ENCODE results near the gene TAF13. TPM values are rescaled to one million over a fixed set of nuclear protein-coding genes. Genes with fewer than 3 reads are reported as not detected.
A peak's percentile ranks its signal among the peaks of the same experiment; 100 is the strongest.

The TAF13 gene
- total and polyA plus RNA-seq, 9 of the 15 experiments (the other 6 are each of a cell fraction or from before 2014, with no cell fraction given), result 14.9 to 77.2 (median 38.7) TPM

DNA sequence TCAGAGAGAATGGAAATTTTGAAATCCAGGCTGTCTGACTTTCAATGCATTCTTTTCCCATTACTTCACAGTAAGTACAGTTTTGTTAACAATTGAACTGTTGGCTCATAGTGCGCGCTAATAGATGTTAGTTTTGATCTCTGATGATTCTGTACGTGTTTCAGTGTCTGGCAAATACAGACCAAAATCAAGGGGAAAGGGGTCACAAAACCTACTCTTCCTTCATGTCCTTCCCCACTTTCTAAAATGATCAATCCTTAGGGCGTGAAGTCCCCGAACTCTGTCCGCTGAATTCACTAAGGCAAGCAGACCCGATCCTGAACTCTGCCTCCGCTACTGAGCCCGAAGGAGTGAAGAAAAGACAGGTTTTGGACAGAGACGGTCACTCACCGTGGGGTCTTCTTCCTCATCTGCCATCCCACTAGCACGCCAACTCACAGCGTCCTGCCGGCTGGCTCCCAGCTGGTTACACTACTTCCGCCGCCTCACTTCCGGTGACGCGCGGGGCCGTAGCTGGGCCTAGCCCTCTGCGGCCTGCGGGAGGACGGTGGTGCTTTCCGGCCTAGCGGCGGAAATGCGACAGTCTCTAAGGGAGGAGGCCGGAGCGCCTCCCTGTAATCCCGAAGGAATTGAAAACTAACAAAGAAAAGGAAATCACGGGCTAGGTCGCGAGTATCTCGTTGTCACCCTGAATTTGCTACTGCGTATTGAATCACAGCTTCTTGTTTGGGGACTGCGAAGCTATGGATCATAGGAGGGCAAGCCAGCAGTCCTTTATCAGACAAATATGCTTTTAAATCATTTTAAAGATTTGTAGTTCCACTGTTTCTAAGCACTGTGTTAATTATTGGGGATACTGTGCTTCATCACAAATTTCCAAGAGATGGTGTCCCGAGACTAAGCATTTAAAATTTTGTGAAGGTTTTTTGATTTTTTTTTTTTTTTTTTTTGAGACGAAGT, at the start of gene TAF13 (continued):
- TF ChIP-seq, protein P1, sequence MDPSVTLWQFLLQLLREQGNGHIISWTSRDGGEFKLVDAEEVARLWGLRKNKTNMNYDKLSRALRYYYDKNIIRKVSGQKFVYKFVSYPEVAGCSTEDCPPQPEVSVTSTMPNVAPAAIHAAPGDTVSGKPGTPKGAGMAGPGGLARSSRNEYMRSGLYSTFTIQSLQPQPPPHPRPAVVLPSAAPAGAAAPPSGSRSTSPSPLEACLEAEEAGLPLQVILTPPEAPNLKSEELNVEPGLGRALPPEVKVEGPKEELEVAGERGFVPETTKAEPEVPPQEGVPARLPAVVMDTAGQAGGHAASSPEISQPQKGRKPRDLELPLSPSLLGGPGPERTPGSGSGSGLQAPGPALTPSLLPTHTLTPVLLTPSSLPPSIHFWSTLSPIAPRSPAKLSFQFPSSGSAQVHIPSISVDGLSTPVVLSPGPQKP (CRISPR knock-in tag; IDR thresholded peaks at IDR 0.05), result no peak
- TF ChIP-seq MTA1 (IDR thresholded peaks at IDR 0.05; ENCODE audit: borderline replicate concordance), result 0 out of 2 replicates have a peak, but pooled peaks have one; percentile 29
- no peak for TF ChIP-seq MYBL2 (IDR thresholded peaks at IDR 0.05; ENCODE audit: low read depth)
- TF ChIP-seq MYBL2 (CRISPR knock-in tag; IDR thresholded peaks at IDR 0.05; ENCODE audit: borderline replicate concordance), result no peak
- peak; percentile 56; the same call in 1 of the 2 replicates for TF ChIP-seq ZC3H11A (IDR thresholded peaks at IDR 0.05; ENCODE audit: low read depth, low read length)
- 0 out of 2 replicates have a peak, but pooled peaks have one; percentile 48 for TF ChIP-seq NCOA1 (IDR thresholded peaks at IDR 0.05; ENCODE audit: low read depth)
- TF ChIP-seq ZNF224 (CRISPR knock-in tag; IDR thresholded peaks at IDR 0.05), result no peak
- no peak for TF ChIP-seq RNF2 (IDR thresholded peaks at IDR 0.05)
- peak; percentile 79 for TF ChIP-seq NBN (IDR thresholded peaks at IDR 0.05; ENCODE audit: low read depth)
- TF ChIP-seq, protein P2, sequence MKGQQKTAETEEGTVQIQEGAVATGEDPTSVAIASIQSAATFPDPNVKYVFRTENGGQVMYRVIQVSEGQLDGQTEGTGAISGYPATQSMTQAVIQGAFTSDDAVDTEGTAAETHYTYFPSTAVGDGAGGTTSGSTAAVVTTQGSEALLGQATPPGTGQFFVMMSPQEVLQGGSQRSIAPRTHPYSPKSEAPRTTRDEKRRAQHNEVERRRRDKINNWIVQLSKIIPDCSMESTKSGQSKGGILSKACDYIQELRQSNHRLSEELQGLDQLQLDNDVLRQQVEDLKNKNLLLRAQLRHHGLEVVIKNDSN (CRISPR knock-in tag; IDR thresholded peaks at IDR 0.05), result no peak
- TF ChIP-seq KLF16 (IDR thresholded peaks at IDR 0.05), result no peak
- TF ChIP-seq ZNF134 (CRISPR knock-in tag; conservative IDR thresholded peaks at IDR 0.05), result no peak
- no peak for TF ChIP-seq EWSR1 (IDR thresholded peaks at IDR 0.05; ENCODE audit: borderline replicate concordance, low read depth, partially characterized antibody)
- TF ChIP-seq, protein P3, sequence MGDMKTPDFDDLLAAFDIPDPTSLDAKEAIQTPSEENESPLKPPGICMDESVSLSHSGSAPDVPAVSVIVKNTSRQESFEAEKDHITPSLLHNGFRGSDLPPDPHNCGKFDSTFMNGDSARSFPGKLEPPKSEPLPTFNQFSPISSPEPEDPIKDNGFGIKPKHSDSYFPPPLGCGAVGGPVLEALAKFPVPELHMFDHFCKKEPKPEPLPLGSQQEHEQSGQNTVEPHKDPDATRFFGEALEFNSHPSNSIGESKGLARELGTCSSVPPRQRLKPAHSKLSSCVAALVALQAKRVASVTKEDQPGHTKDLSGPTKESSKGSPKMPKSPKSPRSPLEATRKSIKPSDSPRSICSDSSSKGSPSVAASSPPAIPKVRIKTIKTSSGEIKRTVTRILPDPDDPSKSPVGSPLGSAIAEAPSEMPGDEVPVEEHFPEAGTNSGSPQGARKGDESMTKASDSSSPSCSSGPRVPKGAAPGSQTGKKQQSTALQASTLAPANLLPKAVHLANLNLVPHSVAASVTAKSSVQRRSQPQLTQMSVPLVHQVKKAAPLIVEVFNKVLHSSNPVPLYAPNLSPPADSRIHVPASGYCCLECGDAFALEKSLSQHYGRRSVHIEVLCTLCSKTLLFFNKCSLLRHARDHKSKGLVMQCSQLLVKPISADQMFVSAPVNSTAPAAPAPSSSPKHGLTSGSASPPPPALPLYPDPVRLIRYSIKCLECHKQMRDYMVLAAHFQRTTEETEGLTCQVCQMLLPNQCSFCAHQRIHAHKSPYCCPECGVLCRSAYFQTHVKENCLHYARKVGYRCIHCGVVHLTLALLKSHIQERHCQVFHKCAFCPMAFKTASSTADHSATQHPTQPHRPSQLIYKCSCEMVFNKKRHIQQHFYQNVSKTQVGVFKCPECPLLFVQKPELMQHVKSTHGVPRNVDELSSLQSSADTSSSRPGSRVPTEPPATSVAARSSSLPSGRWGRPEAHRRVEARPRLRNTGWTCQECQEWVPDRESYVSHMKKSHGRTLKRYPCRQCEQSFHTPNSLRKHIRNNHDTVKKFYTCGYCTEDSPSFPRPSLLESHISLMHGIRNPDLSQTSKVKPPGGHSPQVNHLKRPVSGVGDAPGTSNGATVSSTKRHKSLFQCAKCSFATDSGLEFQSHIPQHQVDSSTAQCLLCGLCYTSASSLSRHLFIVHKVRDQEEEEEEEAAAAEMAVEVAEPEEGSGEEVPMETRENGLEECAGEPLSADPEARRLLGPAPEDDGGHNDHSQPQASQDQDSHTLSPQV (IDR thresholded peaks at IDR 0.05), result 0 out of 2 replicates have a peak, but pooled peaks have one; percentile 23
- TF ChIP-seq, protein P4, sequence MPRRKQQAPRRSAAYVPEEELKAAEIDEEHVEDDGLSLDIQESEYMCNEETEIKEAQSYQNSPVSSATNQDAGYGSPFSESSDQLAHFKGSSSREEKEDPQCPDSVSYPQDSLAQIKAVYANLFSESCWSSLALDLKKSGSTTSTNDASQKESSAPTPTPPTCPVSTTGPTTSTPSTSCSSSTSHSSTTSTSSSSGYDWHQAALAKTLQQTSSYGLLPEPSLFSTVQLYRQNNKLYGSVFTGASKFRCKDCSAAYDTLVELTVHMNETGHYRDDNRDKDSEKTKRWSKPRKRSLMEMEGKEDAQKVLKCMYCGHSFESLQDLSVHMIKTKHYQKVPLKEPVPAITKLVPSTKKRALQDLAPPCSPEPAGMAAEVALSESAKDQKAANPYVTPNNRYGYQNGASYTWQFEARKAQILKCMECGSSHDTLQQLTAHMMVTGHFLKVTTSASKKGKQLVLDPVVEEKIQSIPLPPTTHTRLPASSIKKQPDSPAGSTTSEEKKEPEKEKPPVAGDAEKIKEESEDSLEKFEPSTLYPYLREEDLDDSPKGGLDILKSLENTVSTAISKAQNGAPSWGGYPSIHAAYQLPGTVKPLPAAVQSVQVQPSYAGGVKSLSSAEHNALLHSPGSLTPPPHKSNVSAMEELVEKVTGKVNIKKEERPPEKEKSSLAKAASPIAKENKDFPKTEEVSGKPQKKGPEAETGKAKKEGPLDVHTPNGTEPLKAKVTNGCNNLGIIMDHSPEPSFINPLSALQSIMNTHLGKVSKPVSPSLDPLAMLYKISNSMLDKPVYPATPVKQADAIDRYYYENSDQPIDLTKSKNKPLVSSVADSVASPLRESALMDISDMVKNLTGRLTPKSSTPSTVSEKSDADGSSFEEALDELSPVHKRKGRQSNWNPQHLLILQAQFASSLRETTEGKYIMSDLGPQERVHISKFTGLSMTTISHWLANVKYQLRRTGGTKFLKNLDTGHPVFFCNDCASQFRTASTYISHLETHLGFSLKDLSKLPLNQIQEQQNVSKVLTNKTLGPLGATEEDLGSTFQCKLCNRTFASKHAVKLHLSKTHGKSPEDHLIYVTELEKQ (CRISPR knock-in tag; IDR thresholded peaks at IDR 0.05), result no peak
- TF ChIP-seq, protein P5, sequence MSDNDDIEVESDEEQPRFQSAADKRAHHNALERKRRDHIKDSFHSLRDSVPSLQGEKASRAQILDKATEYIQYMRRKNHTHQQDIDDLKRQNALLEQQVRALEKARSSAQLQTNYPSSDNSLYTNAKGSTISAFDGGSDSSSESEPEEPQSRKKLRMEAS (CRISPR knock-in tag; IDR thresholded peaks at IDR 0.05), result peak; percentile 63; the same call in 1 of the 2 replicates
- no peak for TF ChIP-seq ZNF175 (CRISPR knock-in tag; IDR thresholded peaks at IDR 0.05; ENCODE audit: low read depth)
